Osteocyte (in vitro differentiated cells): ENCODE measurements around the gene ATF7IP. TPM values are rescaled to one million over a fixed set of nuclear protein-coding genes. Genes with fewer than 3 reads are reported as not detected.

Experiments
- DNase-seq: peaks from one replicate; pipeline ENCODE4 v3.0.0; 2021; ENCODE audit warnings: mixed read lengths; ENCODE audit not compliant: unreplicated experiment; ENCODE audit errors: extremely low spot score
- H3K27ac Mint-ChIP-seq: one replicate; pipeline ENCODE4 v1.8.0; 2021; ENCODE audit warnings: mild to moderate bottlenecking, mixed read lengths; ENCODE audit not compliant: unreplicated experiment
- H3K27me3 Mint-ChIP-seq: one replicate; pipeline ENCODE4 v1.8.0; 2021; ENCODE audit warnings: mixed read lengths; ENCODE audit not compliant: unreplicated experiment
- H3K36me3 Mint-ChIP-seq: one replicate; pipeline ENCODE4 v1.8.0; 2021; ENCODE audit warnings: mixed read lengths; ENCODE audit not compliant: unreplicated experiment
- H3K4me1 Mint-ChIP-seq: one replicate; pipeline ENCODE4 v1.8.0; 2021; ENCODE audit warnings: mixed read lengths; ENCODE audit not compliant: unreplicated experiment
- H3K4me3 Mint-ChIP-seq: one replicate; pipeline ENCODE4 v1.8.0; 2021; ENCODE audit warnings: mild to moderate bottlenecking, moderate library complexity, mixed read lengths; ENCODE audit not compliant: unreplicated experiment
- H3K9me3 Mint-ChIP-seq: one replicate; pipeline ENCODE4 v1.8.0; 2021; ENCODE audit warnings: mixed read lengths; ENCODE audit not compliant: unreplicated experiment
- total RNA-seq: library from RNA; stranded (reverse); gene quantifications from 2 replicates; pipeline ENCODE4 v1.2.1, GENCODE V29; 2021
- TF ChIP-seq, protein P1 (sequence below): fragments of 200-600 bp; sonication (generic); IDR thresholded peaks from 2 replicates; pipeline ENCODE4 v1.5.0; 2021; ENCODE audit warnings: antibody characterized with exemption, mild to moderate bottlenecking, moderate library complexity

Gene ATF7IP
- total RNA-seq, 1 donor from 2014 or later: 71.1 TPM

DNA sequence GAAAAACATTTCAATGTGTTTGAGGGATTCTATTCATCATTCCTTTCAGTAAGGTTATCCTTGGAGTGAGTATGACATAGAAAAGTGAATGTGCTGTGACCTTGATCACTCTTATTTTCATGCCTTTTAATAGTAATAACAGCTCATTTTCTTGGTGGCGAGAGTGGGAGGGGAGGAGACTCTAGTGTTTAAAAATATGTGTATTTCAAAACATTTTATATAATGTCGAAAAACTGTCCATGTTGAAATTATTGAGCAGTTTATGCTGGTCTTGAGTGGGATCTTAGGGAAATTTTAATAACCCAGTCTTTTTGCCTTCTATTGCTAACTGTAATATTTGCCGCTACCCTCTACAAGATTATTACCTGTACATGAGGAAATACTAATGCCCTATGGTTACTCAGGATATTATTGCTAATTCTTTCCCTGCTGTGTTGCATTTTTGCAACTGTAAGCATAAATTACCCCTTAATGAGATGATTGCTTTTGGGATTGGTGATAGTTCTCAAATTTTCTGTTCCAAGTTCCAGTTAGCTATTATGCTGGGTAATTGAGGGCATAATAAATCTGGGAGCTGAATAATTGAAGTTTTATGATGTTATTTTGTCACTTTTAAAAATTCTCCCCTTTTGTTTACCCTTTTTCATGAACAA, 21.9 kb downstream of the ATF7IP start:
- H3K9me3 Mint-ChIP-seq: peaks cover 9% of the 10 kb centered on the region
- H3K4me3 Mint-ChIP-seq: no peak overlapping the region
- no peak for DNase-seq
- peaks cover 24% of the 10 kb centered on the region for H3K36me3 Mint-ChIP-seq
- H3K27me3 Mint-ChIP-seq: no peaks in the 10 kb centered on the region
- peaks cover 37% of the 10 kb centered on the region for H3K4me1 Mint-ChIP-seq
- TF ChIP-seq, protein P1, sequence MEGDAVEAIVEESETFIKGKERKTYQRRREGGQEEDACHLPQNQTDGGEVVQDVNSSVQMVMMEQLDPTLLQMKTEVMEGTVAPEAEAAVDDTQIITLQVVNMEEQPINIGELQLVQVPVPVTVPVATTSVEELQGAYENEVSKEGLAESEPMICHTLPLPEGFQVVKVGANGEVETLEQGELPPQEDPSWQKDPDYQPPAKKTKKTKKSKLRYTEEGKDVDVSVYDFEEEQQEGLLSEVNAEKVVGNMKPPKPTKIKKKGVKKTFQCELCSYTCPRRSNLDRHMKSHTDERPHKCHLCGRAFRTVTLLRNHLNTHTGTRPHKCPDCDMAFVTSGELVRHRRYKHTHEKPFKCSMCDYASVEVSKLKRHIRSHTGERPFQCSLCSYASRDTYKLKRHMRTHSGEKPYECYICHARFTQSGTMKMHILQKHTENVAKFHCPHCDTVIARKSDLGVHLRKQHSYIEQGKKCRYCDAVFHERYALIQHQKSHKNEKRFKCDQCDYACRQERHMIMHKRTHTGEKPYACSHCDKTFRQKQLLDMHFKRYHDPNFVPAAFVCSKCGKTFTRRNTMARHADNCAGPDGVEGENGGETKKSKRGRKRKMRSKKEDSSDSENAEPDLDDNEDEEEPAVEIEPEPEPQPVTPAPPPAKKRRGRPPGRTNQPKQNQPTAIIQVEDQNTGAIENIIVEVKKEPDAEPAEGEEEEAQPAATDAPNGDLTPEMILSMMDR: no peak
- peak overlapping the region; percentile 47 for H3K27ac Mint-ChIP-seq

DNA sequence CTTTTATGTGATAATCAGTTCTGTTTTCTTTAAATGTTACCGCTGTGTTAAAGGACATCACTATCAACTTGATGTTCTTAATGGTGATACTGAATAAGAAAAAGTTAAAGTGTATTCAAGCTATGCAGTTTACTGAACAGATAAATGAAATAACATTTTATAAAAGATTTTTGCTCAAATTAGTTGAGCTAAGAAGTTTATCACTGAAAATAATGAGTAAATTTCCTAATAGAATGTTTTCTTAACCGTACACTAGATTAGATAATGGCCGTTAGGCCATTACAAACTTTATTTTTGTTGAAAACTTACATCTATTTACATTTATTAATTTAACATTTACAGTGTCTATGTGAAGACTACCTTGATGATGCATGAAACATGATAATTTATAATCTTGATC, 25.0 kb downstream of the ATF7IP start:
- H3K4me1 Mint-ChIP-seq: peaks cover 41% of the 10 kb centered on the region
- TF ChIP-seq, protein P1: no peak
- no peak for DNase-seq
- no peaks in the 10 kb centered on the region for H3K27me3 Mint-ChIP-seq
- peaks cover 9% of the 10 kb centered on the region for H3K9me3 Mint-ChIP-seq
- H3K4me3 Mint-ChIP-seq: no peak overlapping the region
- no peak overlapping the region for H3K27ac Mint-ChIP-seq
- H3K36me3 Mint-ChIP-seq: peaks cover 29% of the 10 kb centered on the region

DNA sequence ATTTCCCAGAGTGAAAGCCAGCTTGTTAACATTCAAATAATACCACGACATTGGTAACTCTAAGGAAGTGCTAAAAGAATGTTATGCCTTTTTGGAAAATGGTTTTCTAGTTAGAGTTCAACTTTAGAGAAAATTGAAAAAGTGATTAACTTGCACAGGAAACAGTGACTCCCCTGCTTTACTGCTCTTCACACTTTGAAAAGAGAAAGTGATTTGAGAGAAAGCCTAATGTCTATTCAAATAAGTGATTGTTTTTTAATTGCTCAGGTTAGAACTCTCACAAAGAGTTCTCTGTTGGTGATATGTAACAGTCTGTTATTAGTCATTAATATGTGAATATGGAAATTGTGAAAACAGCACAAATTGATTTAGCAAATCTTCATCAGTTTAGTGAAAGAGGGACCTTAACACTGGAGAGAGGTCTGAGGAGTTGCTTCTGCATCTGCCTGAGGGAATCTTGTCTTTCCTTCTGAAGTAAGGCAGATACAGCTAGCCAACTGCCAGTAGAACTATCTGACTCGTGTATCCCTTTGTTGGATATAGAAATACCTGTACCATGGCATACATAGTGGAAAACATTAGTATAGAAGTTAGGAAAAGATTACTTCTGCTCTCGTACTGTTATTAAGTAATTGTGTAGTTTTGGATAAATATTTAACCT, 25.5 kb downstream of the ATF7IP start:
- Mint-ChIP-seq H3K27ac (peak overlapping the region; percentile 67), H3K36me3 (peaks cover 29% of the 10 kb centered on the region), H3K4me1 (peaks cover 44% of the 10 kb centered on the region), H3K9me3 (peaks cover 9% of the 10 kb centered on the region), H3K4me3 (no peak overlapping the region), H3K27me3 (no peaks in the 10 kb centered on the region)
- TF ChIP-seq, protein P1: no peak
- no peak for DNase-seq

DNA sequence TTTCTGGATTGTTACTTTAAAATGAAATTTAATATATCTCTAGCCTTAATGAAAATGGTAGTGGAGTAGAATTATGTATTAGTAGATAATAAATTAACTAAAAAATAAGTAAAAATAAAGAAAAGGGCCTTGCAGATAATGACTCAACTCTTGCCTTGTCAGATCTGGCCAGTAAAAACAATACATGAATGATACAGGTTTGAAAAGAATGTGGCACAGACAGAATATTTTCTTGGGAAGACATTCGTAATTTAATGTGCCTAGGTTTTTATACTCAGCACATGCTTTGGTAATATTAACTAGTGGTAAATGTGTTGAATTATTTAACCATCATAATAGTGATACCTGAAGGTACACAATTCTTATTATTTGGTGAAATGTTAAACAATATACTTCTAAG, 28.3 kb downstream of the ATF7IP start:
- H3K27ac Mint-ChIP-seq: peak overlapping the region; percentile 81
- TF ChIP-seq, protein P1: no peak
- H3K4me1 Mint-ChIP-seq: peaks cover 49% of the 10 kb centered on the region
- DNase-seq: no peak
- no peak overlapping the region for H3K4me3 Mint-ChIP-seq
- H3K9me3 Mint-ChIP-seq: no peaks in the 10 kb centered on the region
- H3K36me3 Mint-ChIP-seq: peaks cover 31% of the 10 kb centered on the region
- H3K27me3 Mint-ChIP-seq: no peaks in the 10 kb centered on the region

DNA sequence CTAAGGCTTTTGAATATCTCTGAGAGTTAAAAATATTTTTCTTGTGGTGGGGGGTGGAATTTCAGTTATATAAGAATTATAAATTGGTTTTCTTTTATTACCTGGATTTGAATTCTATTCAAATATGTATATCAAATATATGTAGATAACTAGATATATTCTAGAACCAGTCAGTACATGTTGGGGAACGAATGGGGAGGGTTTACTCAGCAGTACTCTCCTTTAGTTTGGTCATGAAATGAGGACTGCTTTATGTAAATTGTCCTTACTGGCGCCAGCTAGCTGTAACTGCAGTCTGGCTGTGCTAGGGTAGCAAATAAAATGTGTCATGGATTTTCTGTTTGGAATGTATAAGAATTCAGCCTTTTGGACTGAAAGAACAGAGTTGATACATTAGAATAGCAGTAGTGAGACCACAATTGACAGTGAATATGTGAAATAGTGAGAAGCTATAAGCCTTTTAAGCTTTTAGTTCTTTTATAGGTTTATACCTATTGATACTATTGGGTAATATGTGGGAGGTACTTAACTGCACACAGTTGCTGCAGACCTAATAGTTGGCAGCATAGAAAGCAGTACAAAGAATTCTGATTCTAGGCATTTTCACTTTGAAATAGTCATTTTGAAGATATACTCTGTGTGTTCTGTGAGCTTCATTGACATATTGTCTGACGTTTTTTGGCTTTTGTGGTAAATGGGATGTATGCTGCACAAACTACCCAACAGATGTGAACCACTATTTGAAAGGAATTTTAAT, 29.0 kb downstream of the ATF7IP start:
- Mint-ChIP-seq H3K27ac (peak overlapping the region; percentile 81), H3K9me3 (peaks cover 5% of the 10 kb centered on the region), H3K27me3 (no peaks in the 10 kb centered on the region), H3K36me3 (peaks cover 30% of the 10 kb centered on the region), H3K4me3 (no peak overlapping the region), H3K4me1 (peaks cover 45% of the 10 kb centered on the region)
- TF ChIP-seq, protein P1: peak; percentile 8
- DNase-seq: no peak
